Left renal cortex interstitium (tissue), 4 donors: ENCODE results near the gene ZSCAN10. TPM values are rescaled to one million over a fixed set of nuclear protein-coding genes. Genes with fewer than 3 reads are reported as not detected.

Source experiments
- DNase-seq, 4 donors: peaks; one replicate each; pipeline ENCODE4 v3.0.0-alpha.2; 2013; ENCODE audit warnings: low read depth in 4 of 4, low spot score in 2 of 4, missing footprints in 1 of 4
- polyA plus RNA-seq, 4 donors: library from polyadenylated mRNA; unstranded; fragments of 120-200 nt; gene quantifications; one replicate each; pipeline ENCODE4 v1.2.1, GENCODE V29; 2013; ENCODE audit not compliant: insufficient read length in 4 of 4

The ZSCAN10 gene
- polyA plus RNA-seq, 4 donors = 0.18 to 0.49 (median 0.20) TPM

GRCh38 chr16:3134338-3135125 lies 35.4 kb upstream of the ZSCAN10 start, which contains the start of gene ZNF213:
Gene ZNF213, plus strand, starts transcription at chr16:3135029. Its CDS starts 2,252 bp downstream, at chr16:3137281.
- DNase-seq = peak in 3 of 4 donors; percentile 88 to 98 (median 94)

GRCh38 chr16:3133844-3134243 lies 34.8 kb upstream of the ZSCAN10 start:
- no peak for DNase-seq

- no peak for DNase-seq
Measured at GRCh38 chr16:3131755-3132377, 32.8 kb upstream of the ZSCAN10 start.

GRCh38 chr16:3129137-3130131 lies 30.3 kb upstream of the ZSCAN10 start:
- DNase-seq = peak in 1 of 4 donors; percentile 76

- no peak for DNase-seq
Measured at GRCh38 chr16:3127745-3128144, 28.7 kb upstream of the ZSCAN10 start.

- peak in 3 of 4 donors; percentile 89 to 96 (median 91) for DNase-seq
Measured at GRCh38 chr16:3123986-3124886, 25.1 kb upstream of the ZSCAN10 start.

- DNase-seq = no peak
Measured at GRCh38 chr16:3122926-3123570, 24.0 kb upstream of the ZSCAN10 start.

- no peak for DNase-seq
Measured at GRCh38 chr16:3121851-3122467, 22.9 kb upstream of the ZSCAN10 start.

GRCh38 chr16:3120435-3120834 lies 21.3 kb upstream of the ZSCAN10 start:
- no peak for DNase-seq

GRCh38 chr16:3119701-3120408 lies 20.8 kb upstream of the ZSCAN10 start:
- no peak for DNase-seq

GRCh38 chr16:3119286-3119685 lies 20.2 kb upstream of the ZSCAN10 start:
- no peak for DNase-seq

- DNase-seq = no peak
Measured at GRCh38 chr16:3118846-3119245, 19.8 kb upstream of the ZSCAN10 start.

- DNase-seq = no peak
Measured at GRCh38 chr16:3118204-3118790, 19.2 kb upstream of the ZSCAN10 start.

- no peak for DNase-seq
Measured at GRCh38 chr16:3115561-3115960, 16.5 kb upstream of the ZSCAN10 start.

GRCh38 chr16:3115003-3115402 lies 15.9 kb upstream of the ZSCAN10 start:
- DNase-seq = no peak

- no peak for DNase-seq
Measured at GRCh38 chr16:3113765-3114479, 14.8 kb upstream of the ZSCAN10 start.

GRCh38 chr16:3112881-3113574 lies 13.9 kb upstream of the ZSCAN10 start:
- DNase-seq = no peak
